DOHH2 (cell line): ENCODE data around the gene MECP2.

Experiments used
- CTCF ChIP-seq: fragments of 200-600 bp; sonication (generic); IDR thresholded peaks from one replicate; pipeline ENCODE4 v1.5.1; 2014; ENCODE audit warnings: antibody characterized with exemption, mild to moderate bottlenecking, low read depth, low read length; ENCODE audit not compliant: poor library complexity, severe bottlenecking
- EZH2phosphoT487 ChIP-seq: fragments of 200-600 bp; sonication (generic); IDR thresholded peaks from 2 replicates; pipeline ENCODE4 v1.6.1; 2017; ENCODE audit warnings: borderline replicate concordance, mild to moderate bottlenecking, antibody characterized with exemption, low read length, moderate library complexity, mixed read lengths

GRCh38 chrX:154006947-154007346 is 90.6 kb downstream of the MECP2 start:
- TF ChIP-seq CTCF, result no peak
- no peak for TF ChIP-seq EZH2phosphoT487
